Retina (tissue), 1 donor: ENCODE measurements around the gene PACSIN1.
"Not testable (repeated sequence)": the region's sequence is repeated elsewhere in the genome, so short reads cannot be mapped to it uniquely, and the experiment has no call there.

Source experiments
- DNase-seq: peaks from one replicate; pipeline ENCODE4 v3.0.0-alpha.2; 2016

Gene PACSIN1

GRCh38 chr6:34485321-34486060 lies 19.6 kb downstream of the PACSIN1 start:
- no peak for DNase-seq

- DNase-seq = no peak
These were observed 20.3 kb downstream of the PACSIN1 start for GRCh38 chr6:34486106-34486740.

GRCh38 chr6:34486886-34487285 lies 21.0 kb downstream of the PACSIN1 start:
- DNase-seq = not testable (repeated sequence)

GRCh38 chr6:34487536-34487935 lies 21.7 kb downstream of the PACSIN1 start:
- no peak for DNase-seq

DNA sequence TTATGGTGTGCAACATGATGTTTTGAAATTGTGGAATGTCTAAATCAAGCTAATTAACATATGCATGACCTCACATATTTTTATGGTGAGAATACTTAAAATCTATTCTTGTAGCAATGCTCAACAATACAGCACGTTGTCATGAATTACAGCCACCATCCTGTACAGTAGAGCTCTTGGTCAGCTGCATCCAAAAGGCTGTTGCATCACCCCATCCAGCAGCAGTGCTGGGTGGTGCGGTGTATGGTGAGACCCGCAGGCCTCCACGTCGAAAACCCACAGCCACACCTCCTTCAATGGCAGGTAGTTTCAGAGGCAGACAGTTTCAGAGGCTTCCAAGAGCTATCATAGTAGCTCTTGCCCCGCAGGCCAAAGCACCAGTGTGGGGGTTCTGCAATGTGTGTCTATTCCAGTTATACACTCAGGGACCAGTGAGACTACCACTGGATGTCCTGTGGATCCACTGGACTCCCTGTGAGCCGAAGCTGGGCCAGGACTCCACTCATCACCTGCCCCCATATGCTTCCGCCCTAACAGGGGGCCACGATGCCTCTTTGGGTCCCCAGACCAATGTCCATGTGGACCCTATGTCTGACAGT lies 23.4 kb downstream of the PACSIN1 start:
- DNase-seq = no peak

DNA sequence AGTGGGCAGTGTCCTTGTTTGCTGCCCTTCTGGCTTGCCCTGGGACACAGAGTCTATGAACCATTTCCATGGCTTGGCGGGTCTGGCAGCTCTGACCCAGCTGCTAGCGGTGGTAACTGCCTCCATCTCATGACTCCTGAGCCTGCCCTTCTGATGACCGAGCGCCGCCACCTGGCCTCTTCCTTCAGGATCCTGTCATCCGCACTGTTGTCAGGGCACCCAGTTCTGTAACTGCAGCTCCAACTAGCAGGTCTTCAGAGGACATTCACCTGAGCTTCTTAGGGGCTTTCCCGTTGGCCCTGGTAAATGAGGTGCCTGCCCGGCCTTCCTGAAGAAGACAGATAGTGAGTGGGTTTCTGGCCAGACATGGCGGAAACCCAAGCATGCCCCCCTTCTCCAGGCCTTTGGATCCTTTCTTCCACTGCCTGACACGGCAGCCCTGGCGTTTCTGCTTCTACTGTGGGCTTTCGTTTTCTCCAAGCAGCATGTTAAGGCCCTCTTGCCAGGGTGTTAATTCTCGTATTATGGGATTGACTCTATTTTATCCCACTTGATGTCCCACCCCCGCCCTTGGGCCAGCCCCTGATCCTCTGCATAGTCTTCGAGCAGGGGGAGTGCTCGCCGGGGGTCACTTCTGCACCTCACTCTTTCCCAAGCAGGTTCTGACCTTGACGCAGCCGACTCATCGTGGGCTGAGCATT lies 24.7 kb downstream of the PACSIN1 start:
- no peak for DNase-seq

GRCh38 chr6:34491091-34491430 lies 25.2 kb downstream of the PACSIN1 start:
- DNase-seq = no peak

DNA sequence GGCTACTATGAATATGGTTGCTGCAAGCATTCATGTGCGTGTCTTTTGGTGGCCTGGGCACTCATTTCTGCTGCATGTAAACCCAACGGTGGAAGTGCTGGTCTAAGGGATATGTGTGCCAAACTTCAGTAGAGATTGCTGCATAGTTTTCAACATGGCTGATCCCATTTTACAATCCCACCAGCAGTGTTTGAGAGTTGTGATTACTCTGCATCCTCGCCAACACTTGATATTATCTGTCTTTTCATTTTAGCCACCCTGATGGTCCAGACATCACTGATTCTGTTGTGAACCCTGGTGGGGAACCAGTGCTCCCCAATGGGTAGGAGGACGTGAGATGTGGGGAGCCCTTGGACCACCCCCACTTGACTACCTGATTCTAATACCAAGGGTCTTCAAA lies 27.5 kb downstream of the PACSIN1 start:
- DNase-seq = no peak

DNA sequence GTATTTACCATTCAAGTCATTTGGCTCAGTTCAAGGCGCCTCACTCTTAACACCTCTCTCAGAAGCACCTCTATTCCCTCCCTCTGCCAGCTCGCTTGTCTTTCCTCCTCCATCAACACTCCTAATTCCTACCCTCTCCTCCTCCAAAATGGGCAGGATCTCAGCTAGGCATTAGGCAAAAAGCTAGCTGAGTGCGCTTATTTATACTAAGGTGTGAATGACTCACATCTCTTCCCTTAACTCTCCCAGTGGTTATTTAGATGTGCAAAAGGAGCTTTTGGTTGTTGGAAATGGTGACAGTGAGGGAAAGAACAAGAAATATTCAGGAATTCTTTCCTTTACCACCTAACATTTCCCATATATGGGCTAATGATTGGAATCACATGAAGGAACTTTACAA lies 29.1 kb downstream of the PACSIN1 start:
- no peak for DNase-seq

- no peak for DNase-seq
These were observed 30.3 kb downstream of the PACSIN1 start for GRCh38 chr6:34496103-34496685.

- no peak for DNase-seq
These were observed 31.5 kb downstream of the PACSIN1 start for GRCh38 chr6:34497411-34497810.

DNA sequence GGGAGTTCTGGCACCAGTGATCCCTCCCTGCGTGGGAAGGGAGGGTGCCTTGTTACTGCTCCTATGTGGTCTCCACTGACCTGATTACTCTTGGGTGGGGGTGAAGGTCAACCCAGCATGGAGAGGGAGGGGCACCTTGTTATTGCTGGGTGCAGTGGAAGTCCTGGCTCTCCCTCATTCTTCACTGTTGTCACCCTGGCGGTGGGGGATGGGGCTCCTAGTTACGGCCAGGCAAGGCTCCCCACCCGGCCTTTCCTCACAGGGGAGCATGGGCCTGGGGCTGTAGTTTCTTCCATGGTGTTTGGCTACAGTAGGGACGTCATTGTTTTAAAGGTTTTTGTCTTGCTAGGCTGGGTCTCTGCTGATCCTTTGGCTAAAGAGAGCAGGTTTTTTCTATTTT lies 40.8 kb downstream of the PACSIN1 start:
- DNase-seq = no peak

DNA sequence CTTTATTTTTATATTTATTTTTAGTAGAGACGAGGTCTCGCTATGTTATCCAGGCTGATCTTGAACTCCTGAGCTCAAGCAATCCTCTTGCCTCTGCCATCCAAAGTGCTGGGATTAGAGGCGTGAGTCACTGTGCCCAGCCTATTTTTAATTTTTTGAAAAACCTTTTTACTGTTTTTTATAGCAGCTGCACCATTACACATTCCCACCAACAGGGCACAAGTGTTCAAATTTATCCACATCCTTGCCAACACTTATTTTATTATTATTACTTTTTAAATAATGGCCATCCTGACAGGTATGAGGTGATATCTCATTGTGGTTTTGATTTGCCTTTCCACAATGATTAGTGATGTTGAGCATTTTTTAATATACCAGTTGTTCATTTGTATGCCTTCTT lies 42.5 kb downstream of the PACSIN1 start:
- DNase-seq = no peak

DNA sequence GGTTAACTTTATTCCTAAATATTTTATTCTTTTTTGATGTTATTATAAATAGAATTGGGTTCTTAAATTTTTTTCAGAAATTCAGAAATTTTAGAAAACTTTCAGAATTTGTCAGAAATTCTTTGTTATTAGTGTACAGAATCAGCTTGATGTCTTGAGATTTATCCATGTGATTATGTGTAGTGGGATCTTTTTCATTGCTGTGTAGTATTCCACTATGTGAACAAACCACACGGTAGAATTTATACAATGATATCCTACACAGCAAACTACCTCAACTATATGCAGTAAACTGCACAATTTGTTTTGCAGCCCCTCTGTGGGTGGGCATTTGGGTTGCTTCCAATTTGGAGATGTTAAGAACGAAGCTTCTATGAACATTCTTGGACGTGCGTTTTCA lies 43.9 kb downstream of the PACSIN1 start:
- no peak for DNase-seq

DNA sequence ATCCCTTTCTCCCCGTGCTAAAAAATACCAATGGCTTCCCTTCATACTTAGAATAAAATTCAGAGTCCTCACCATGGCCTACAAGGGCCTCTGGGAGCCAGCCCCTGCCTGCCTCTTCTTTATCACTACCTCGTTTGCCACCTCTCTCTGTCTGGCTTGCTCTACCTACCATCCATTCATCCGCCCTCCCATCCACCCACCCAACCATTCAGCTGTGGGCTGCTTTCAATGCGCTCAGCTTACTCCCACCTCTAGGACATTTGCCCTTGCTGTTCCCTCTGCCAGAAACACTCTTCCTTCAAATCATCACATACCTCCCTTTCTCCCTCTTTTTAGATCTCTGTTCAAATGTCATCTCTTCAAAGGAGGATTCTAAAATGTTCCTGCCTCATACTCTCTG lies 44.4 kb downstream of the PACSIN1 start:
- DNase-seq = no peak

- no peak for DNase-seq
These were observed 45.5 kb downstream of the PACSIN1 start for GRCh38 chr6:34511214-34511914.

DNA sequence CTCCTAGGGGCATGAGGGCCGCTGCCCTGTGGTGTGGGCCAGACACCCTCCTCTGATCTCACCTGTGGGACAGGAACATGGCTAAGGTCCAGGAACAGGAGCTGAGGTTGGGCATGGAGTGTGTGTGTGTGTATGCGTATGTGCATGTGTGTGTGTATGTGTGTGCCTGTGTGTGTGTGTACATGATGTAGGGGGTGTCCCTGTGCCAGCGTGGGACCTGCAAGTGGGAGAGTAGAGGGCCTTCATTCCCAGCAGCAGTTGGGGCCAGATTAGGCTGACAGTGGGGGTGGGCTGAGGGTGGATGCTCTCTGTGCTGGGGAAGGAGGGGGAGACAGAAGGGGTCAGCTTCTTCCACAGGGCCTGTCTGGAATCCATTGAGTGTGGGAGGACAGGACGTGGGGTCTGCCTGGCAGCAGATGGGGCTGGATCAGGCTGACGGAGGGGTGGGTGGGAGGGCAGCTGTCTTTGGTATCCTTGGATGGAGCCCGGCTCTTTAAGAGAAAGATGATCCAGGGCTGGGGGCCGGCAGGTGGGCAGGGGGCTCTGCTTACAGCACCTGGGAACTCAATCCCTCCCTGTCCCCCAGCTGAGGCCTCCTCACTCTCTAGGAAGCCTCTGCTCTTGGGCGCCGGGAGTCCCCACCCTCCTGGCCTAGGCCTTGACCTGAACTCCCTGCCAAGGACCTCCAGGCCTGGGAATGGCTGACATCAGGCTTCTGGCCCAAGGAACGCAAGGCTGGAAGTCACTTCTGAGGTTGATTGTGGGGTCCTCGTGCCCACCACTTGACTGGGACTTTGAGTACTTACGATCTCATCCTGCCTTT lies 46.2 kb downstream of the PACSIN1 start:
- no peak for DNase-seq

DNA sequence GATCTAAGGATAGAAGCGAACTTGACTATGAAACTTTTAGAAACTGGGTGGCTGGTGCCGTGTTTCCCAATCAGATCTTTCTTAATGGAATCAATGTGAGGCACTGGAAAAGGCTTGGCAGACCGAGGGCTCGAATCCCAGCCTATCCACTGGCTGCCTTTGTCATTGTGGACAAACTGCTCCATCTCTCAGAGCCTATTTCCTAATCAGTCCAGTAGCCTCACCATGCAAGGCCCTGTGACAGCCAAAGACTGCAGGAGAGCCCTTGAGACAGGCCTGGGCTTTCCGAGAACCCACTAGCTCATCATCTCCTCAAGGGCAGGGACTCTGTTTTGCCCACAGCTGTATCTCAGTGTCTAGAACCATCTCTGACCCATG lies 46.9 kb downstream of the PACSIN1 start:
- no peak for DNase-seq

DNA sequence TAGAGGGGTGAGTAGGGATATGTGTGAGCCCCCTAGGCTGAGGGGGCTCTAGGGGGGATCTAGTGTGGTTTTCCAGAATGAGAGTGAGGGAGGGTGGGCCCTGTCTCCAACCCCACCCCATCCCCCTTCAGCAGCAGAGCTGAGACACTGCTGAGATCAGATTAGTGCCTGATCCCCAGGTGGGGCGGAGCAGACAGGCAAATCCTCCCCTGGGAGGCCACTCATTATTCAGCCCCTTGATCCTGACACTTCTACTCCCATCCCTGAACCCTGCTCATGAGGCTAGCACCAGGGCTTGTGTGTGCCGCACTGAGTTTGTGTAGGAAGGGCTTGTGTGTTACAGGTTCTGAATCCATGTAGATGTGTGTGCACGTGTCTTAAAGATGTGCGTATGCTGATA lies 47.8 kb downstream of the PACSIN1 start:
- peak; percentile 61 for DNase-seq

DNA sequence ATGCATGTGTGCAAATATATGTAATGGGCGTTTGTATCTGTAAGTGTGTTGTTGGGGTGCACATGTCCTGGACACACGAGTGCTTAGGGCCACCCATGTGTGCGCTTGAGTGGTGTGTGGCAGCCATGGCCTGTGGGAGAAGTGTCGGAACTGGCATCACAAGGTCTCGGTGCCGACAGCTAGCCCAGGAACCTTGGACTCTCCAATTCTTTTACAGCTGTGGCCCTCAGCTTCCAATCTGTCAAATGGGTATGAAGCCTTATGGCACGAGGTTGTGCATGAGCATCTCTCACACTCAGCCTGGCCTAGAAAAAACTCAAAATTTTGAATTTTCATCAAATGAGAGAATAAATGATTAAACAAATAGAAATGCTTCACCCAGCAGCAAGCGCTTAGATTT lies 48.2 kb downstream of the PACSIN1 start:
- DNase-seq = no peak

DNA sequence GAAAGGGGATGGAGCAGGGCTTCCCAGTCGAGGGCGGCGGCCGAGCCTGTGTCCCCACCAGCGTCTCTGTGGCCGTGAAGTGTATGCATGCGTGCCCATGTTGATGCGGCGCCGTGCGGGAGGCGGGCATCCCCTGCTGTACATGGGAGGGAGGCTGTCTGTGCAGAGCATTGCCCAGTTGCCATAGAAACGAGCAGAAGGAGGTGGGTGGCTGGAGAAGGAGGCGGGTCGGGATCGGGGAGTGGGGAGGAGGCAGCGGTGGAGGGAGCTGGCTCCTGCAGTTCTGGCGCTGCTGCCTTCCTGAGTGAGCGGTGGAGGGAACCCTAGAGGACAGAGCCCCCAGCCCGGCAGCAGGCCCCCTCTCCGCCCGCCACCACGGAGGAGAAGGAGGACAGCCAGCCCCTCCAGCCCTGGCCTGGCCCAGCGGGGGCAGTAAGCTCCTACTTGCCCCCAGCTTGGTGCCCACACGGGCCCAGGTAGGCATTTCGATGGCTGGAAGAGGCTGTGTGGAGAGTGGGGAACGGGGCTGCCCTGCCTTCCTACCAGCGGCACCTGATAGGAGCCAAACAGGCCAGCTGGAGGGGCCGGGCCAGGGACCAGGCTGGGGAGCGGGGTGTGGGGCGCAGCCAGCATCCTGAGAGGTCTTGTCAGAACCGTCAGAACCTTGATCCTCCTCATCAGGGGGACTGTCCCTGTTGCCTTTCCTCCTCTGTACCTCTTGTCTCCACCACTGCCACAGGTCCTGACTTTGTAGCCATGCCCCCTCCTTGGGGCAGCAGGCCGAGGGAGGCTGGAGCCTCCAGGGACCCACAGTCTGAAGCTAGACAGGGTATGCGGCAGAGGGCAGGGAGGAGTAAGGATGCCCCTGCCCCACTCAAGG lies 49.0 kb downstream of the PACSIN1 start:
- DNase-seq = peak; percentile 86
